ENCODE data around the gene MTMR4.
"Not testable (repeated sequence)": the region's sequence is repeated elsewhere in the genome, so short reads cannot be mapped to it uniquely, and the experiment has no call there.

Gene MTMR4

DNA sequence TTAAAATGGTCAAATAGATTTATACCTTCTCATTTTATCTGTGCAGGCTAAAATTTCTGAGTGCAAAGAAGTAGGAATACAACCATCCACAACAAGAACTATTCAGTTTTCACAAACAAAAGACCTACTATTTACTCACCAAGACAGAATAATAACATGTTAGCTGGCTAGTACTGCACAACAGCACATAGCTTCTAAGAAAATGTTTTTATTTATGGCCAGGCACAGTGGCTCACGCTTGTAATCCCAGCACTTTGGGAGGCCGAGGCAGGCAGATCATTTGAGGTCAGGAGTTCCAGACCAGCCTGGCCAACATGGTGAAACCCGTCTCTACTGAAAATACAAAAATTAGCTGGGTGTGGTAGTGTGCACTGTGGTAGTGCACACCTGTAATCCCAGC lies 40.7 kb upstream of the MTMR4 start:
- WGBS: 87% methylated on average over 3 of the region's 3 CpGs
- H3K36me3 ChIP-seq (ENCODE audit: control insufficient read depth in 1 of 2, insufficient read depth in 2 of 2, low read depth in 1 of 2, low read length in 2 of 2): not testable (repeated sequence)

DNA sequence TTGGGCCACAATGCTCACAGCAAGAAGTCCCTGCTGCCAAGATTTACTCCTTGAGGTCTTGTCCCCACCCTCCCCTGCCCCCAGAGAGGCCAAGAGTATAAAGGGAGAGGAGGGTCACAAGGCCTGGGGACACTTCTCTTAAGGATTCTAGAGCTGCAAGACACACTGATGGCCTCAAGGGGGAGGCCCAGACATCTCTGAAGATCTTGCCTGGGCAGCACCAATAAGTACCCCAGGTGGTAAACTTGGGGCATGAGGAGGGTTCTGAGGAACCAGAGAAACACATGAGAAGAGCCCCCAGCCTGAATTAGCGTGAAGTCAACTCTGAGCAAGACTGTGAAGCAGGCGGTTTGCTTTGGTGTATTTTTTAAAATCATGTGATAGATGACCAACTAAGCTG lies 26.8 kb upstream of the MTMR4 start:
- peak; percentile 13 for DNase-seq
- H3K4me1 ChIP-seq (ENCODE audit: control insufficient read depth, insufficient read depth, low read depth, low read length): no peaks in the 10 kb centered on the region
- H2AFZ ChIP-seq (ENCODE audit: low read depth, low read length): no peak overlapping the region
- H3K79me1 ChIP-seq (replicated peaks; ENCODE audit: low read length, poor library complexity, severe bottlenecking): no peaks in the 10 kb centered on the region
- H4K91ac ChIP-seq (ENCODE audit: low read length): no peak overlapping the region
- H2AK5ac ChIP-seq (ENCODE audit: low read length, severe bottlenecking): no peak overlapping the region
- no peak overlapping the region for H3K27ac ChIP-seq (ENCODE audit: low read length, poor library complexity, severe bottlenecking)
- no peaks in the 10 kb centered on the region for H3K9me3 ChIP-seq (ENCODE audit: control insufficient read depth, low read length)
- H3K14ac ChIP-seq (ENCODE audit: low read length in 2 of 2): no peak overlapping the region
- H3K4ac ChIP-seq (ENCODE audit: low read depth in 1 of 2, low read length in 2 of 2): no peak overlapping the region
- H3K27me3 ChIP-seq (ENCODE audit: control insufficient read depth in 1 of 2, insufficient read depth in 1 of 2, low read length in 2 of 2): peaks cover 64 to 71% of the 10 kb centered on the region in 2 experiments
- no peak overlapping the region for H2BK120ac ChIP-seq (ENCODE audit: low read depth, low read length)
- H3K36me3 ChIP-seq (ENCODE audit: control insufficient read depth in 1 of 2, insufficient read depth in 2 of 2, low read depth in 1 of 2, low read length in 2 of 2): no peaks in the 10 kb centered on the region
- no peak overlapping the region for H2BK15ac ChIP-seq (ENCODE audit: low read depth, poor library complexity, severe bottlenecking)
- H2BK12ac ChIP-seq (ENCODE audit: low read length in 2 of 2): no peak overlapping the region
- no peak overlapping the region for H3K18ac ChIP-seq (ENCODE audit: low read depth in 1 of 2, low read length in 2 of 2)
- no peak overlapping the region for H4K8ac ChIP-seq (ENCODE audit: low read length)
- no peak overlapping the region for H3K4me3 ChIP-seq (ENCODE audit: insufficient read depth in 1 of 2, low read depth in 1 of 2, low read length in 2 of 2)
- H3K9ac ChIP-seq (ENCODE audit: low read length): no peak overlapping the region
- WGBS: 80% methylated on average over 2 of the region's 2 CpGs
- no peak overlapping the region for H2BK5ac ChIP-seq (ENCODE audit: low read depth, low read length, poor library complexity, severe bottlenecking)
- H3K23ac ChIP-seq (ENCODE audit: low read length in 2 of 2): no peak overlapping the region
- no peak overlapping the region for H3K4me2 ChIP-seq (ENCODE audit: low read length, poor library complexity, severe bottlenecking)

More for the DNA sequence above, 40.7 kb upstream of the MTMR4 start:
- not testable (repeated sequence) for H3K4ac ChIP-seq (ENCODE audit: low read depth in 1 of 2, low read length in 2 of 2); H2BK12ac ChIP-seq (ENCODE audit: low read length in 2 of 2); H3K9ac ChIP-seq (ENCODE audit: low read length); H2AFZ ChIP-seq (ENCODE audit: low read depth, low read length); H3K4me3 ChIP-seq (ENCODE audit: insufficient read depth in 1 of 2, low read depth in 1 of 2, low read length in 2 of 2); H2BK120ac ChIP-seq (ENCODE audit: low read depth, low read length); H4K91ac ChIP-seq (ENCODE audit: low read length); DNase-seq; H3K23ac ChIP-seq (ENCODE audit: low read length in 2 of 2); H2BK15ac ChIP-seq (ENCODE audit: low read depth, poor library complexity, severe bottlenecking); H3K14ac ChIP-seq (ENCODE audit: low read length in 2 of 2); H3K9me3 ChIP-seq (ENCODE audit: control insufficient read depth, low read length); H3K4me2 ChIP-seq (ENCODE audit: low read length, poor library complexity, severe bottlenecking); H2BK5ac ChIP-seq (ENCODE audit: low read depth, low read length, poor library complexity, severe bottlenecking); H3K27ac ChIP-seq (ENCODE audit: low read length, poor library complexity, severe bottlenecking); H3K79me1 ChIP-seq (replicated peaks; ENCODE audit: low read length, poor library complexity, severe bottlenecking); H3K4me1 ChIP-seq (ENCODE audit: control insufficient read depth, insufficient read depth, low read depth, low read length); H2AK5ac ChIP-seq (ENCODE audit: low read length, severe bottlenecking); H4K8ac ChIP-seq (ENCODE audit: low read length); H3K18ac ChIP-seq (ENCODE audit: low read depth in 1 of 2, low read length in 2 of 2); H3K27me3 ChIP-seq (ENCODE audit: control insufficient read depth in 1 of 2, insufficient read depth in 1 of 2, low read length in 2 of 2)

DNA sequence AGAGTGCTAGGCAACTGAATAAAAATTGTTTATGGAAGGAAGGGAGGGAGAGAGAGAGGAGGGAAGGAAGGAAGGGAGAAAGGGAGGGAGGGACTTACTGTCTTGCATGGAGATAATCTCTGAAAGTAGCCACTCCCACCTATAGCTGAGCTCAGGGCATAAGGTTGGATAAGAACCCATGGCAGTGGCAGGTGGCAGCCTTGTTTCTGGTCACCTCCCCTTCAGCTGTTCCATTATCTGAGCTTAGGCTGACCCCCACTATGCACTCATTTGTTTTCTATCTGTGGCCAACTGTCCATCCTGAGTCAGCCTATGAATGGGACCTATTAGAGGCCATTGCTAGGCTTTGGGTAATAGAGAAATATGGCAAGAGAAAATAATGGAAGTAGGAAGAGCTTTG lies 25.3 kb upstream of the MTMR4 start:
- H3K79me1 ChIP-seq (replicated peaks; ENCODE audit: low read length, poor library complexity, severe bottlenecking): no peaks in the 10 kb centered on the region
- H3K4ac ChIP-seq (ENCODE audit: low read depth in 1 of 2, low read length in 2 of 2): no peak overlapping the region
- H3K23ac ChIP-seq (ENCODE audit: low read length in 2 of 2): no peak overlapping the region
- H2BK120ac ChIP-seq (ENCODE audit: low read depth, low read length): no peak overlapping the region
- no peak overlapping the region for H4K91ac ChIP-seq (ENCODE audit: low read length)
- H3K9me3 ChIP-seq (ENCODE audit: control insufficient read depth, low read length): no peaks in the 10 kb centered on the region
- H3K27ac ChIP-seq (ENCODE audit: low read length, poor library complexity, severe bottlenecking): no peak overlapping the region
- H2AK5ac ChIP-seq (ENCODE audit: low read length, severe bottlenecking): no peak overlapping the region
- no peak overlapping the region for H2BK15ac ChIP-seq (ENCODE audit: low read depth, poor library complexity, severe bottlenecking)
- no peaks in the 10 kb centered on the region for H3K36me3 ChIP-seq (ENCODE audit: control insufficient read depth in 1 of 2, insufficient read depth in 2 of 2, low read depth in 1 of 2, low read length in 2 of 2)
- H4K8ac ChIP-seq (ENCODE audit: low read length): no peak overlapping the region
- no peak overlapping the region for H3K4me2 ChIP-seq (ENCODE audit: low read length, poor library complexity, severe bottlenecking)
- no peaks in the 10 kb centered on the region for H3K4me1 ChIP-seq (ENCODE audit: control insufficient read depth, insufficient read depth, low read depth, low read length)
- no peak overlapping the region for H2BK5ac ChIP-seq (ENCODE audit: low read depth, low read length, poor library complexity, severe bottlenecking)
- H3K4me3 ChIP-seq (ENCODE audit: insufficient read depth in 1 of 2, low read depth in 1 of 2, low read length in 2 of 2): no peak overlapping the region
- peaks cover 71 to 76% of the 10 kb centered on the region in 2 experiments for H3K27me3 ChIP-seq (ENCODE audit: control insufficient read depth in 1 of 2, insufficient read depth in 1 of 2, low read length in 2 of 2)
- no peak overlapping the region for H3K18ac ChIP-seq (ENCODE audit: low read depth in 1 of 2, low read length in 2 of 2)
- H2AFZ ChIP-seq (ENCODE audit: low read depth, low read length): no peak overlapping the region
- no peak overlapping the region for H2BK12ac ChIP-seq (ENCODE audit: low read length in 2 of 2)
- H3K14ac ChIP-seq (ENCODE audit: low read length in 2 of 2): no peak overlapping the region
- H3K9ac ChIP-seq (ENCODE audit: low read length): no peak overlapping the region
- DNase-seq: no peak

DNA sequence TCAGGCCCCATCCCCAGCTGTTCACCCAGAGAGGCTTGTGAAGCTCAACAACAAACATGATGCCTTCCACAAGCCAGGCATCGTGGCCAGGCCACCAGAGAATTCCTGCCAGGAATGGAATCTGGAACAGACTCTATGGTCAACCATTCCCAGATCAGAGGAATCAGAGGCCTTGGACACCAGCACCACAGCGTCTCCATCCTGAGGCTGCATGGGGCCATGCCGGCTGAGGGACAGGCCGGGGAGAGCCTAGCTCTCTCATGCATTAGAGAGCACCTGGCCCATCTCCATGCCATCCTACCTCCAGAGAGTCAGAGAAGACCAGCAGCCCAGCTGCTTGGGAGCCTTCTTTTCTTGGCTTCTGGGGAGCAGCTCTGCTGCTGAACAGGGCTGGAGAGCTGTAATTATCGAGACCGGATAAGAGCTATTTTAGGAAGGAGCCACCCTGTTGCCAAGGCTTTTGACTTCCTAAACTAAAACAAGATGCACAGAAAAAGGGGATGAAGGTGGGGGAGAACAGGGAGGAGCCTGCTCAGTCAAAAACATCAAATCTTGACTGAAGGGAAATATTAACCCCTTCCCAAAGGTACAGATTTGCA lies 24.5 kb upstream of the MTMR4 start:
- no peak overlapping the region for H4K91ac ChIP-seq (ENCODE audit: low read length)
- H3K27me3 ChIP-seq (ENCODE audit: control insufficient read depth in 1 of 2, insufficient read depth in 1 of 2, low read length in 2 of 2): peaks cover 72 to 79% of the 10 kb centered on the region in 2 experiments
- H3K79me1 ChIP-seq (replicated peaks; ENCODE audit: low read length, poor library complexity, severe bottlenecking): no peaks in the 10 kb centered on the region
- no peak overlapping the region for H4K8ac ChIP-seq (ENCODE audit: low read length)
- H3K4ac ChIP-seq (ENCODE audit: low read depth in 1 of 2, low read length in 2 of 2): no peak overlapping the region
- no peaks in the 10 kb centered on the region for H3K36me3 ChIP-seq (ENCODE audit: control insufficient read depth in 1 of 2, insufficient read depth in 2 of 2, low read depth in 1 of 2, low read length in 2 of 2)
- no peak overlapping the region for H2BK15ac ChIP-seq (ENCODE audit: low read depth, poor library complexity, severe bottlenecking)
- H3K9ac ChIP-seq (ENCODE audit: low read length): no peak overlapping the region
- DNase-seq: no peak
- no peak overlapping the region for H2AFZ ChIP-seq (ENCODE audit: low read depth, low read length)
- H3K9me3 ChIP-seq (ENCODE audit: control insufficient read depth, low read length): no peaks in the 10 kb centered on the region
- H3K18ac ChIP-seq (ENCODE audit: low read depth in 1 of 2, low read length in 2 of 2): no peak overlapping the region
- H3K4me2 ChIP-seq (ENCODE audit: low read length, poor library complexity, severe bottlenecking): no peak overlapping the region
- no peak overlapping the region for H2BK12ac ChIP-seq (ENCODE audit: low read length in 2 of 2)
- no peak overlapping the region for H2BK120ac ChIP-seq (ENCODE audit: low read depth, low read length)
- H3K14ac ChIP-seq (ENCODE audit: low read length in 2 of 2): no peak overlapping the region
- H2AK5ac ChIP-seq (ENCODE audit: low read length, severe bottlenecking): no peak overlapping the region
- H3K4me1 ChIP-seq (ENCODE audit: control insufficient read depth, insufficient read depth, low read depth, low read length): no peaks in the 10 kb centered on the region
- 92% methylated on average over 6 of the region's 6 CpGs for WGBS
- H3K27ac ChIP-seq (ENCODE audit: low read length, poor library complexity, severe bottlenecking): no peak overlapping the region
- no peak overlapping the region for H3K4me3 ChIP-seq (ENCODE audit: insufficient read depth in 1 of 2, low read depth in 1 of 2, low read length in 2 of 2)
- no peak overlapping the region for H3K23ac ChIP-seq (ENCODE audit: low read length in 2 of 2)
- no peak overlapping the region for H2BK5ac ChIP-seq (ENCODE audit: low read depth, low read length, poor library complexity, severe bottlenecking)

All from mesenchymal stem cell (in vitro differentiated cells and primary cell).